ENCODE measurements around the gene SLIT3.

DNA sequence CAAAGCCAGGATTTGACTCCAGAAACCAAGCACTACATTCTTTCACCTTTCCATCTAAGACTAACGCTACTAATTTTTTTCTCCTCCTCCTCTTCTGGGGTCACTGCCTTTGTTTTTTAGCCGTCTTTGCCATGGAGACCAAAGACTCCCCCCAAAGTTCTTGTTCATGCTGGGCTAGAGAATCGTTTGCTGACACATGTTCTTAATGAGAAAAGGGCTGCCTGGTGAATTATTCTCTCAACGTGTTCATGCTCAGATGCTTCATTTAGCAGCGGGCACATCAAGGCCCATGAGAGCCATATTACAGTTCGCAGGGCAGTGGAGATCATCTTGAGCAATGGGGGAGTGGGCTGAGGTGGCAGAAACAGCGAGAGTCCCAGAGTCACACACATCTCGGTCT lies 134.9 kb downstream of the SLIT3 start:
- TF ChIP-seq, protein P1, sequence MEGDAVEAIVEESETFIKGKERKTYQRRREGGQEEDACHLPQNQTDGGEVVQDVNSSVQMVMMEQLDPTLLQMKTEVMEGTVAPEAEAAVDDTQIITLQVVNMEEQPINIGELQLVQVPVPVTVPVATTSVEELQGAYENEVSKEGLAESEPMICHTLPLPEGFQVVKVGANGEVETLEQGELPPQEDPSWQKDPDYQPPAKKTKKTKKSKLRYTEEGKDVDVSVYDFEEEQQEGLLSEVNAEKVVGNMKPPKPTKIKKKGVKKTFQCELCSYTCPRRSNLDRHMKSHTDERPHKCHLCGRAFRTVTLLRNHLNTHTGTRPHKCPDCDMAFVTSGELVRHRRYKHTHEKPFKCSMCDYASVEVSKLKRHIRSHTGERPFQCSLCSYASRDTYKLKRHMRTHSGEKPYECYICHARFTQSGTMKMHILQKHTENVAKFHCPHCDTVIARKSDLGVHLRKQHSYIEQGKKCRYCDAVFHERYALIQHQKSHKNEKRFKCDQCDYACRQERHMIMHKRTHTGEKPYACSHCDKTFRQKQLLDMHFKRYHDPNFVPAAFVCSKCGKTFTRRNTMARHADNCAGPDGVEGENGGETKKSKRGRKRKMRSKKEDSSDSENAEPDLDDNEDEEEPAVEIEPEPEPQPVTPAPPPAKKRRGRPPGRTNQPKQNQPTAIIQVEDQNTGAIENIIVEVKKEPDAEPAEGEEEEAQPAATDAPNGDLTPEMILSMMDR (IDR thresholded peaks at IDR 0.05) = no peak
- no peak for TF ChIP-seq EP300 (IDR thresholded peaks at IDR 0.05)
- no peak for TF ChIP-seq POLR2A (IDR thresholded peaks at IDR 0.05)
- TF ChIP-seq POLR2AphosphoS5 (IDR thresholded peaks at IDR 0.05) = no peak
